ENCODE results near the gene SDK2.

SDK2 gene

DNA sequence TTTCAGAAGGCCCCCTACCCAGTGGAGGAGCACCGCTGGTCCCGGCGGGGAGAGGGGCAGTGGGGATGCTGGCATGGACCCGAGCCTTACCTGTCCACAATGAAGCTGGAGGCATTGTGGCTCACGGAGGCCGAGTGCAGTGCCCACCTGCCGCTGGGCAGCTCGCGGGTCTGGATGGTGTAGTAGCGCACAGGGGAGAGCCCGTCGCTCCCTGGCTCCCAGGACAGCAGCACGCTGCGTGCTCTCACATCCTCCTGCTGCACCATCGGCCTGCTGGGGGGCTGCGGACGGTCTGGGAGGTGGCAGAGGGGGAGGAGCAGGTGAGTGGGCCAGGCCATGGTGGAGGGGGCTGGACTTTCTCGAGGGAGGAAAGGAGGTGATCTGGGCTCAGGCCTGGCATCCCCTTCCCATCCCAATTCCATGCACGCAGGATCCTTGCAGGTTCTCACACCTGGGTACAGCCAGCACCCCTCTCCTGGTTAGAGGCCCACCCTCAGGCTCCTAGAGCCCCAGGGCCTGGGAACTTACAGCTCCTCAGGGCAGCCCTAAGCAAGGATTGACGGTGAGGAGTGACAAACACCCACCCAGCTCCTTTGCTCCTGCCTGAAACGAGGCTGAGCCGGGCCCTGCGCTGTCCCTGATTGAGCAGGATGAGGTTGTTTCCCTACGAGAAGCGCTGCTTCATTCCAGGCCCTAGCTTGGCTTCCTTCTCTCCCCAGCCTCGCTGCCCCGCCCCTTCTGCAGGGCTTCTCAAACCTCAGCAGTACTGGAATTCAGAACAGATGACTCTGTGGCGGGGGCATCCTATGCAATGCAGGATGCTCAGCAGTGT, 256.3 kb downstream of the SDK2 start:
- no peak for DNase-seq (ENCODE audit: low spot score)
- TF ChIP-seq CTCF (IDR thresholded peaks at IDR 0.05; ENCODE audit: extremely low read depth, insufficient read depth, missing control alignments), result no peak
- in situ Hi-C loops (cut with MboI; ENCODE audit: low pct_unique_long_range_greater_than_20kb, low sequenced_read_pairs, unreplicated experiment), result no loop called here

DNA sequence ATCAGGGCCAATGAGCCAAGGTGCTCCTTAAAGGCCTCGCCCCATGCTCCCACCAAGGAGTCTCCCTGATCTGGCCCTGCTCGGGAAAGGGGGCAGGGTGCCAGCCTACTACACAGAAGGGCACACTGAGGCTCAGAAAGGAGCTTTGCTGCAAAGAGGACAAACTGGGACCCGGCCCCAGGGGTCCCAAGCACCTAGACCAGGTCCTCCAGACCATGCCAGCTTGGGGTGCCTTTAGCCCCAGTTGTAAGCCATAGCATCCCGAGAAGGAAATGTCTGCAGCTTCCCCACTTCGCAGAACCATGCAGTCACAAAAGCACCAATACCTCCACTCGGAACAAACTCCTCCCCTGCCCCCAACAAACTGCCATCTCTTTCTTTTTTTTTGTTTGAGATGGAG, 257.7 kb downstream of the SDK2 start:
- TF ChIP-seq CTCF (IDR thresholded peaks at IDR 0.05; ENCODE audit: extremely low read depth, insufficient read depth, missing control alignments), result no peak

GRCh38 chr17:73384926-73385325, 259.3 kb downstream of the SDK2 start:
- DNase-seq (ENCODE audit: low spot score), result no peak
- TF ChIP-seq CTCF (IDR thresholded peaks at IDR 0.05; ENCODE audit: extremely low read depth, insufficient read depth, missing control alignments), result no peak
- in situ Hi-C loops (cut with MboI; ENCODE audit: low pct_unique_long_range_greater_than_20kb, low sequenced_read_pairs, unreplicated experiment), result no loop called here

More for the DNA sequence above, 257.7 kb downstream of the SDK2 start:
- no peak for DNase-seq (ENCODE audit: low spot score)
- in situ Hi-C loops (cut with MboI; ENCODE audit: low pct_unique_long_range_greater_than_20kb, low sequenced_read_pairs, unreplicated experiment), result no loop called here

GRCh38 chr17:73380439-73381106, 263.7 kb downstream of the SDK2 start:
- DNase-seq (ENCODE audit: low spot score), result no peak
- in situ Hi-C loops (cut with MboI; ENCODE audit: low pct_unique_long_range_greater_than_20kb, low sequenced_read_pairs, unreplicated experiment), result no loop called here
- no peak for TF ChIP-seq CTCF (IDR thresholded peaks at IDR 0.05; ENCODE audit: extremely low read depth, insufficient read depth, missing control alignments)

- in situ Hi-C loops (cut with MboI; ENCODE audit: low pct_unique_long_range_greater_than_20kb, low sequenced_read_pairs, unreplicated experiment), result loop anchor here (10.0 kb wide), 1 partner anchor 125 kb away; no protein-coding TSS in a partner anchor
- no peak for DNase-seq (ENCODE audit: low spot score)
- no peak for TF ChIP-seq CTCF (IDR thresholded peaks at IDR 0.05; ENCODE audit: extremely low read depth, insufficient read depth, missing control alignments)
Measured at GRCh38 chr17:73379826-73380225, 264.4 kb downstream of the SDK2 start.

GRCh38 chr17:73378974-73379470, 265.2 kb downstream of the SDK2 start:
- DNase-seq (ENCODE audit: low spot score), result no peak
- in situ Hi-C loops (cut with MboI; ENCODE audit: low pct_unique_long_range_greater_than_20kb, low sequenced_read_pairs, unreplicated experiment), result loop anchor here (10.0 kb wide), 1 partner anchor 124 kb away; no protein-coding TSS in a partner anchor
- TF ChIP-seq CTCF (IDR thresholded peaks at IDR 0.05; ENCODE audit: extremely low read depth, insufficient read depth, missing control alignments), result no peak

All from GM13977 (cell line).